WTC11 (cell line): Measurements from ENCODE around the gene TESK2. TPM values are rescaled to one million over a fixed set of nuclear protein-coding genes. Genes with fewer than 3 reads are reported as not detected.
A peak's percentile ranks its signal among the peaks of the same experiment; 100 is the strongest.

Experiments used
- ATAC-seq: fragments of 200-7000 bp; cut with Tn5 transposase; 2 replicates; pipeline ENCODE4 v1.10.0; 2021; ENCODE audit warnings: mild to moderate bottlenecking, moderate library complexity
- CTCF ChIA-PET: fragments of 300-600 bp; sonication (Branson Sonifier 250); formaldehyde crosslinking; loops from one replicate; lab custom pipeline; 2021; ENCODE audit warnings: antibody characterized with exemption; lab: Charles Lee
- POLR2A ChIA-PET: fragments of 350-600 bp; sonication (Branson Sonifier 250); formaldehyde crosslinking; loops from one replicate; lab custom pipeline; 2021; ENCODE audit warnings: antibody characterized with exemption; lab: Charles Lee
- DNase-seq: peaks from one replicate; pipeline ENCODE4 v3.0.0; 2021; ENCODE audit warnings: low spot score
- H3K27ac Mint-ChIP-seq: 2 replicates; pipeline ENCODE4 v1.8.0; 2021; ENCODE audit warnings: mixed read lengths
- H3K27me3 Mint-ChIP-seq: 2 replicates; pipeline ENCODE4 v1.8.0; 2021; ENCODE audit warnings: low read depth, mild to moderate bottlenecking, moderate library complexity, mixed read lengths
- H3K36me3 Mint-ChIP-seq: 2 replicates; pipeline ENCODE4 v1.8.0; 2021; ENCODE audit warnings: mixed read lengths
- H3K4me1 Mint-ChIP-seq: 2 replicates; pipeline ENCODE4 v1.8.0; 2022; ENCODE audit warnings: mixed read lengths
- H3K4me3 Mint-ChIP-seq: 2 replicates; pipeline ENCODE4 v1.8.0; 2021; ENCODE audit warnings: mild to moderate bottlenecking, moderate library complexity, mixed read lengths
- H3K9me3 Mint-ChIP-seq: 2 replicates; pipeline ENCODE4 v1.8.0; 2021; ENCODE audit warnings: mixed read lengths
- ATF1 ChIP-seq: sonication (generic); formaldehyde crosslinking; IDR thresholded peaks from 2 replicates; pipeline ENCODE4 v1.8.1; 2023; ENCODE audit warnings: mild to moderate bottlenecking, moderate library complexity, missing genetic modification reagents
- CREB1 ChIP-seq: sonication (generic); formaldehyde crosslinking; IDR thresholded peaks from 2 replicates; pipeline ENCODE4 v1.8.0; 2023; ENCODE audit warnings: mild to moderate bottlenecking, missing genetic modification reagents
- ELF4 ChIP-seq: sonication (generic); formaldehyde crosslinking; IDR thresholded peaks from 2 replicates; pipeline ENCODE4 v1.8.1; 2022; ENCODE audit warnings: low read depth, mild to moderate bottlenecking, moderate library complexity, missing genetic modification reagents
- ESRRA ChIP-seq: sonication (generic); formaldehyde crosslinking; IDR thresholded peaks from 2 replicates; pipeline ENCODE4 v1.8.1; 2022; ENCODE audit warnings: mild to moderate bottlenecking, missing genetic modification reagents, borderline replicate concordance
- FOXJ3 ChIP-seq: sonication (generic); formaldehyde crosslinking; IDR thresholded peaks from 2 replicates; pipeline ENCODE4 v1.9.0; 2021; ENCODE audit warnings: missing genetic modification reagents, mild to moderate bottlenecking, borderline replicate concordance
- FOXP1 ChIP-seq: sonication (generic); formaldehyde crosslinking; IDR thresholded peaks from 2 replicates; pipeline ENCODE4 v1.8.0; 2022; ENCODE audit warnings: missing genetic modification reagents, mild to moderate bottlenecking, moderate library complexity, borderline replicate concordance
- GABPB1 ChIP-seq: sonication (generic); formaldehyde crosslinking; IDR thresholded peaks from 2 replicates; pipeline ENCODE4 v1.8.1; 2023; ENCODE audit warnings: mild to moderate bottlenecking, missing genetic modification reagents
- JAZF1 ChIP-seq: fragments of 250-450 bp; sonication (Bioruptor Pico); IDR thresholded peaks from 2 replicates; pipeline ENCODE4 v1.9.0; 2021; ENCODE audit warnings: moderate library complexity, mild to moderate bottlenecking, inconsistent platforms
- MYBL2 ChIP-seq: sonication (generic); formaldehyde crosslinking; IDR thresholded peaks from 2 replicates; pipeline ENCODE4 v1.8.1; 2023; ENCODE audit warnings: mild to moderate bottlenecking, moderate library complexity, missing genetic modification reagents
- PRRX2 ChIP-seq: fragments of 250-450 bp; sonication (Bioruptor Pico); IDR thresholded peaks from 2 replicates; pipeline ENCODE4 v1.8.0; 2021; ENCODE audit warnings: mild to moderate bottlenecking
- TEAD1 ChIP-seq: sonication (generic); formaldehyde crosslinking; IDR thresholded peaks from 2 replicates; pipeline ENCODE4 v1.8.0; 2022; ENCODE audit warnings: mild to moderate bottlenecking, missing genetic modification reagents
- TEAD4 ChIP-seq: sonication (generic); formaldehyde crosslinking; IDR thresholded peaks from 2 replicates; pipeline ENCODE4 v1.8.0; 2022; ENCODE audit warnings: mild to moderate bottlenecking, missing genetic modification reagents
- ZBTB21 ChIP-seq: sonication (generic); formaldehyde crosslinking; IDR thresholded peaks from 2 replicates; pipeline ENCODE4 v1.8.1; 2023; ENCODE audit warnings: mild to moderate bottlenecking, missing genetic modification reagents, borderline replicate concordance
- ZNF396 ChIP-seq: fragments of 250-450 bp; sonication (Bioruptor Pico); IDR thresholded peaks from 2 replicates; pipeline ENCODE4 v1.8.0; 2021; ENCODE audit warnings: mild to moderate bottlenecking, moderate library complexity, borderline replicate concordance
- ZNF423 ChIP-seq: fragments of 250-450 bp; sonication (Bioruptor Pico); IDR thresholded peaks from 2 replicates; pipeline ENCODE4 v2.1.2; 2022; ENCODE audit warnings: mild to moderate bottlenecking, moderate library complexity
- total RNA-seq: library from RNA; stranded (reverse); gene quantifications from 3 replicates; pipeline ENCODE4 v1.2.3, GENCODE V29; 2021
- TF ChIP-seq, protein P1 (sequence below): sonication (generic); formaldehyde crosslinking; IDR thresholded peaks from 2 replicates; pipeline ENCODE4 v1.8.1; 2023; ENCODE audit warnings: mild to moderate bottlenecking, missing genetic modification reagents, borderline replicate concordance
- TF ChIP-seq, protein P2 (sequence below): sonication (generic); formaldehyde crosslinking; IDR thresholded peaks from 2 replicates; pipeline ENCODE4 v1.8.0; 2022; ENCODE audit warnings: mild to moderate bottlenecking, missing genetic modification reagents
- TF ChIP-seq, protein P3 (sequence below): sonication (generic); formaldehyde crosslinking; conservative IDR thresholded peaks from 2 replicates; pipeline ENCODE4 v1.8.1; 2022; ENCODE audit warnings: mild to moderate bottlenecking, missing genetic modification reagents
- TF ChIP-seq, protein P4 (sequence below): sonication (generic); formaldehyde crosslinking; IDR thresholded peaks from 2 replicates; pipeline ENCODE4 v1.8.1; 2022; ENCODE audit warnings: low read depth, mild to moderate bottlenecking, moderate library complexity, missing genetic modification reagents, borderline replicate concordance
- TF ChIP-seq, protein P5 (sequence below): fragments of 250-450 bp; sonication (Bioruptor Pico); IDR thresholded peaks from 2 replicates; pipeline ENCODE4 v1.8.0; 2021; ENCODE audit warnings: mild to moderate bottlenecking
- TF ChIP-seq, protein P6 (sequence below): fragments of 250-450 bp; sonication (Bioruptor Pico); IDR thresholded peaks from 2 replicates; pipeline ENCODE4 v1.9.0; 2021; ENCODE audit warnings: mild to moderate bottlenecking
- TF ChIP-seq, protein P7 (sequence below): sonication (generic); formaldehyde crosslinking; IDR thresholded peaks from 2 replicates; pipeline ENCODE4 v1.8.0; 2023; ENCODE audit warnings: missing genetic modification reagents, mild to moderate bottlenecking, borderline replicate concordance

Gene TESK2
- total RNA-seq, 1 experiment from 2014 or later = 13.3 TPM

DNA sequence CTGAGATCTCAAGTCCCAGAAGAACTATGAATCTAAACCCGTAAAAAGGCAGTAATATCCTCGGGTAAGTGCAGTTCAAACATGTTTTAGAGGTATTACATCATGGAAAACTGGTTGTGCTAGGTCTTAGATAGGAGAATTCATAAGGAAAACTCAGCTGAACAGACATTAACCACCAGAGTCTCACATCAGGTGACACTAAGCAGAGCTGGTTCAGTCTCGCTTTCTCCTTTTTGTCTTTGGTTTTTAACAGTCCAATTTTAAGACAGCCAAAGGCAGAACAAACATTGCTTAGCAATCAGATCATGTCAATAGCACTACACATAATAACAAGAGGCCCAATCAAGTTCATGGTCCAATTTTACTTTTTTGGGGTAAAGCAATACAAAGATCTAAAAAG, 87.7 kb downstream of the TESK2 start (continued):
- TF ChIP-seq, protein P1, sequence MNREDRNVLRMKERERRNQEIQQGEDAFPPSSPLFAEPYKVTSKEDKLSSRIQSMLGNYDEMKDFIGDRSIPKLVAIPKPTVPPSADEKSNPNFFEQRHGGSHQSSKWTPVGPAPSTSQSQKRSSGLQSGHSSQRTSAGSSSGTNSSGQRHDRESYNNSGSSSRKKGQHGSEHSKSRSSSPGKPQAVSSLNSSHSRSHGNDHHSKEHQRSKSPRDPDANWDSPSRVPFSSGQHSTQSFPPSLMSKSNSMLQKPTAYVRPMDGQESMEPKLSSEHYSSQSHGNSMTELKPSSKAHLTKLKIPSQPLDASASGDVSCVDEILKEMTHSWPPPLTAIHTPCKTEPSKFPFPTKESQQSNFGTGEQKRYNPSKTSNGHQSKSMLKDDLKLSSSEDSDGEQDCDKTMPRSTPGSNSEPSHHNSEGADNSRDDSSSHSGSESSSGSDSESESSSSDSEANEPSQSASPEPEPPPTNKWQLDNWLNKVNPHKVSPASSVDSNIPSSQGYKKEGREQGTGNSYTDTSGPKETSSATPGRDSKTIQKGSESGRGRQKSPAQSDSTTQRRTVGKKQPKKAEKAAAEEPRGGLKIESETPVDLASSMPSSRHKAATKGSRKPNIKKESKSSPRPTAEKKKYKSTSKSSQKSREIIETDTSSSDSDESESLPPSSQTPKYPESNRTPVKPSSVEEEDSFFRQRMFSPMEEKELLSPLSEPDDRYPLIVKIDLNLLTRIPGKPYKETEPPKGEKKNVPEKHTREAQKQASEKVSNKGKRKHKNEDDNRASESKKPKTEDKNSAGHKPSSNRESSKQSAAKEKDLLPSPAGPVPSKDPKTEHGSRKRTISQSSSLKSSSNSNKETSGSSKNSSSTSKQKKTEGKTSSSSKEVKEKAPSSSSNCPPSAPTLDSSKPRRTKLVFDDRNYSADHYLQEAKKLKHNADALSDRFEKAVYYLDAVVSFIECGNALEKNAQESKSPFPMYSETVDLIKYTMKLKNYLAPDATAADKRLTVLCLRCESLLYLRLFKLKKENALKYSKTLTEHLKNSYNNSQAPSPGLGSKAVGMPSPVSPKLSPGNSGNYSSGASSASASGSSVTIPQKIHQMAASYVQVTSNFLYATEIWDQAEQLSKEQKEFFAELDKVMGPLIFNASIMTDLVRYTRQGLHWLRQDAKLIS (CRISPR knock-in tag) = no peak
- TF ChIP-seq FOXP1 (CRISPR knock-in tag) (no peak), CREB1 (CRISPR knock-in tag) (no peak)

DNA sequence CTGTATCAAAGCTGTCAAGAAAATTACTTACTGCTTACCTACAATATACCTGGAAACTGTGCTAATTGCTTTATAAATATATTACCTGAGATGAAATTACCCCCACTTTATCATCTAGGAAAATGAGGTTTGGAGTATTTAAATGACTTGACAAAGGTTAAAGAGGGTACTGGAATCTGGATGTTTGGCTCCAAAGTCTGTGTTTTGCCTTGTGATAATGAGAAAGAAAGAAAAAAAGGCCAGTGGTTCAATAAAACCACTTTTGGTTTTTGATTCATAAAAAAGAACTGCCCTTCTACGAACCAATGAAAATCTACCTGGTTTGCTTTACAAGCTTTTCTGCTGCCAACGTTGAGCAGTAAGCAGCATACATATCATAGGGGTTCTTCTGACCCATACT, 89.4 kb downstream of the TESK2 start:
- no peak overlapping the region for H3K4me3 Mint-ChIP-seq
- TF ChIP-seq, protein P2, sequence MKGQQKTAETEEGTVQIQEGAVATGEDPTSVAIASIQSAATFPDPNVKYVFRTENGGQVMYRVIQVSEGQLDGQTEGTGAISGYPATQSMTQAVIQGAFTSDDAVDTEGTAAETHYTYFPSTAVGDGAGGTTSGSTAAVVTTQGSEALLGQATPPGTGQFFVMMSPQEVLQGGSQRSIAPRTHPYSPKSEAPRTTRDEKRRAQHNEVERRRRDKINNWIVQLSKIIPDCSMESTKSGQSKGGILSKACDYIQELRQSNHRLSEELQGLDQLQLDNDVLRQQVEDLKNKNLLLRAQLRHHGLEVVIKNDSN = no peak
- TF ChIP-seq, protein P3, sequence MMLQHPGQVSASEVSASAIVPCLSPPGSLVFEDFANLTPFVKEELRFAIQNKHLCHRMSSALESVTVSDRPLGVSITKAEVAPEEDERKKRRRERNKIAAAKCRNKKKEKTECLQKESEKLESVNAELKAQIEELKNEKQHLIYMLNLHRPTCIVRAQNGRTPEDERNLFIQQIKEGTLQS (CRISPR knock-in tag) = no peak
- no peak for TF ChIP-seq ESRRA (CRISPR knock-in tag)
- TF ChIP-seq ZNF423 (CRISPR knock-in tag) = no peak
- TF ChIP-seq, protein P4, sequence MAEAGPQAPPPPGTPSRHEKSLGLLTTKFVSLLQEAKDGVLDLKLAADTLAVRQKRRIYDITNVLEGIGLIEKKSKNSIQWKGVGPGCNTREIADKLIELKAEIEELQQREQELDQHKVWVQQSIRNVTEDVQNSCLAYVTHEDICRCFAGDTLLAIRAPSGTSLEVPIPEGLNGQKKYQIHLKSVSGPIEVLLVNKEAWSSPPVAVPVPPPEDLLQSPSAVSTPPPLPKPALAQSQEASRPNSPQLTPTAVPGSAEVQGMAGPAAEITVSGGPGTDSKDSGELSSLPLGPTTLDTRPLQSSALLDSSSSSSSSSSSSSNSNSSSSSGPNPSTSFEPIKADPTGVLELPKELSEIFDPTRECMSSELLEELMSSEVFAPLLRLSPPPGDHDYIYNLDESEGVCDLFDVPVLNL = no peak
- TF ChIP-seq, protein P5, sequence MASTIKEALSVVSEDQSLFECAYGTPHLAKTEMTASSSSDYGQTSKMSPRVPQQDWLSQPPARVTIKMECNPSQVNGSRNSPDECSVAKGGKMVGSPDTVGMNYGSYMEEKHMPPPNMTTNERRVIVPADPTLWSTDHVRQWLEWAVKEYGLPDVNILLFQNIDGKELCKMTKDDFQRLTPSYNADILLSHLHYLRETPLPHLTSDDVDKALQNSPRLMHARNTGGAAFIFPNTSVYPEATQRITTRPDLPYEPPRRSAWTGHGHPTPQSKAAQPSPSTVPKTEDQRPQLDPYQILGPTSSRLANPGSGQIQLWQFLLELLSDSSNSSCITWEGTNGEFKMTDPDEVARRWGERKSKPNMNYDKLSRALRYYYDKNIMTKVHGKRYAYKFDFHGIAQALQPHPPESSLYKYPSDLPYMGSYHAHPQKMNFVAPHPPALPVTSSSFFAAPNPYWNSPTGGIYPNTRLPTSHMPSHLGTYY (CRISPR knock-in tag) = no peak
- TF ChIP-seq, protein P6, sequence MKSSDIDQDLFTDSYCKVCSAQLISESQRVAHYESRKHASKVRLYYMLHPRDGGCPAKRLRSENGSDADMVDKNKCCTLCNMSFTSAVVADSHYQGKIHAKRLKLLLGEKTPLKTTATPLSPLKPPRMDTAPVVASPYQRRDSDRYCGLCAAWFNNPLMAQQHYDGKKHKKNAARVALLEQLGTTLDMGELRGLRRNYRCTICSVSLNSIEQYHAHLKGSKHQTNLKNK (CRISPR knock-in tag) = no peak
- no peak for TF ChIP-seq PRRX2
- no peak for TF ChIP-seq FOXP1 (CRISPR knock-in tag)
- no peak for TF ChIP-seq TEAD4 (CRISPR knock-in tag)
- TF ChIP-seq MYBL2 (CRISPR knock-in tag) = no peak
- TF ChIP-seq FOXJ3 = no peak
- no peak for TF ChIP-seq ELF4 (CRISPR knock-in tag)
- no peak for TF ChIP-seq ATF1 (CRISPR knock-in tag)
- no peak for TF ChIP-seq JAZF1 (CRISPR knock-in tag)
- H3K27ac Mint-ChIP-seq = no peak overlapping the region
- CTCF ChIA-PET = no interaction called here
- ATAC-seq = no peak
- H3K27me3 Mint-ChIP-seq = no peaks in the 10 kb centered on the region
- POLR2A ChIA-PET = no interaction called here
- H3K9me3 Mint-ChIP-seq = no peaks in the 10 kb centered on the region
- H3K36me3 Mint-ChIP-seq = no peaks in the 10 kb centered on the region
- peaks cover 8% of the 10 kb centered on the region for H3K4me1 Mint-ChIP-seq
- no peak for DNase-seq

DNA sequence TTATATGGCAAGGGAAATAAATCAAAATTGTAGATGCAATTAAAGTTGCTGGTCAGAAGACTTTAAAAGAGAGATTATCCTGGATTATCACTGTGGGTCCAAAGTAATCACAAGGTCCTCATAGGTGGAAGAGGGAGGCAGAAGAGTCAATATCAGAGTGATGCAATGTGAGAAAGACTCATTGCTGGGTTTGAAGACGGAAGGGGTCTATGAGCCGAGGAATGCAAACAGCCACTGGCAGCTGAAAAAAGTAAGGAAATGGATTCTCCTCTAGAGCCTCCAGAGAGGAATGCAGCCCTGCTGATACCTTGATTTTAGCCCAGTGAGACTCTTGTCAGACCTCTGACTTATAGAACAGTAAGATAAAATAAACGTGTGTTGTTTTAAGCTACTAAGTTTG, 90.9 kb downstream of the TESK2 start:
- peak overlapping the region; percentile 96 for H3K27ac Mint-ChIP-seq
- DNase-seq = peak; percentile 16
- H3K27me3 Mint-ChIP-seq = no peaks in the 10 kb centered on the region
- TF ChIP-seq, protein P7, sequence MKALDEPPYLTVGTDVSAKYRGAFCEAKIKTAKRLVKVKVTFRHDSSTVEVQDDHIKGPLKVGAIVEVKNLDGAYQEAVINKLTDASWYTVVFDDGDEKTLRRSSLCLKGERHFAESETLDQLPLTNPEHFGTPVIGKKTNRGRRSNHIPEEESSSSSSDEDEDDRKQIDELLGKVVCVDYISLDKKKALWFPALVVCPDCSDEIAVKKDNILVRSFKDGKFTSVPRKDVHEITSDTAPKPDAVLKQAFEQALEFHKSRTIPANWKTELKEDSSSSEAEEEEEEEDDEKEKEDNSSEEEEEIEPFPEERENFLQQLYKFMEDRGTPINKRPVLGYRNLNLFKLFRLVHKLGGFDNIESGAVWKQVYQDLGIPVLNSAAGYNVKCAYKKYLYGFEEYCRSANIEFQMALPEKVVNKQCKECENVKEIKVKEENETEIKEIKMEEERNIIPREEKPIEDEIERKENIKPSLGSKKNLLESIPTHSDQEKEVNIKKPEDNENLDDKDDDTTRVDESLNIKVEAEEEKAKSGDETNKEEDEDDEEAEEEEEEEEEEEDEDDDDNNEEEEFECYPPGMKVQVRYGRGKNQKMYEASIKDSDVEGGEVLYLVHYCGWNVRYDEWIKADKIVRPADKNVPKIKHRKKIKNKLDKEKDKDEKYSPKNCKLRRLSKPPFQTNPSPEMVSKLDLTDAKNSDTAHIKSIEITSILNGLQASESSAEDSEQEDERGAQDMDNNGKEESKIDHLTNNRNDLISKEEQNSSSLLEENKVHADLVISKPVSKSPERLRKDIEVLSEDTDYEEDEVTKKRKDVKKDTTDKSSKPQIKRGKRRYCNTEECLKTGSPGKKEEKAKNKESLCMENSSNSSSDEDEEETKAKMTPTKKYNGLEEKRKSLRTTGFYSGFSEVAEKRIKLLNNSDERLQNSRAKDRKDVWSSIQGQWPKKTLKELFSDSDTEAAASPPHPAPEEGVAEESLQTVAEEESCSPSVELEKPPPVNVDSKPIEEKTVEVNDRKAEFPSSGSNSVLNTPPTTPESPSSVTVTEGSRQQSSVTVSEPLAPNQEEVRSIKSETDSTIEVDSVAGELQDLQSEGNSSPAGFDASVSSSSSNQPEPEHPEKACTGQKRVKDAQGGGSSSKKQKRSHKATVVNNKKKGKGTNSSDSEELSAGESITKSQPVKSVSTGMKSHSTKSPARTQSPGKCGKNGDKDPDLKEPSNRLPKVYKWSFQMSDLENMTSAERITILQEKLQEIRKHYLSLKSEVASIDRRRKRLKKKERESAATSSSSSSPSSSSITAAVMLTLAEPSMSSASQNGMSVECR (CRISPR knock-in tag) = no peak
- TF ChIP-seq GABPB1 (CRISPR knock-in tag) = 0 out of 2 replicates have a peak, but pooled peaks have one; percentile 31
- TF ChIP-seq TEAD1 (CRISPR knock-in tag) = no peak
- TF ChIP-seq, protein P6 (CRISPR knock-in tag) = no peak
- no peak for TF ChIP-seq ZBTB21 (CRISPR knock-in tag)
- no peak for TF ChIP-seq ZNF396 (CRISPR knock-in tag)

More for the DNA sequence above, 90.9 kb downstream of the TESK2 start:
- ChIA-PET CTCF (interaction anchor here (0.7 to 1.0 kb wide), 3 partner anchors 32 to 97 kb away, joined by 3 to 4 read pairs (median 3); no protein-coding TSS in a partner anchor), POLR2A (no interaction called here)
- peak; percentile 80 for ATAC-seq
- Mint-ChIP-seq H3K4me1 (peaks cover 8% of the 10 kb centered on the region), H3K36me3 (no peaks in the 10 kb centered on the region), H3K4me3 (no peak overlapping the region), H3K9me3 (no peaks in the 10 kb centered on the region)
